H1 (cell line): Measurements from ENCODE around the gene DPF3. TPM values are rescaled to one million over a fixed set of nuclear protein-coding genes. Genes with fewer than 3 reads are reported as not detected.

Experiments used
- CTCF ChIA-PET: fragments of 300-600 bp; sonication (Branson Sonifier 250); formaldehyde crosslinking; loops from one replicate; lab custom pipeline; 2021; ENCODE audit not compliant: partially characterized antibody; lab: Charles Lee
- POLR2A ChIA-PET: fragments of 300-600 bp; sonication (Branson Sonifier 250); formaldehyde crosslinking; loops from one replicate; lab custom pipeline; 2021; ENCODE audit warnings: inconsistent platforms; ENCODE audit not compliant: partially characterized antibody; lab: Charles Lee
- DNase-seq, 2 experiments: peaks; one replicate each; pipeline versions ENCODE4 v3.0.0 to v3.0.0-alpha.2; 2010 to 2022; ENCODE audit warnings: low spot score in 2 of 2, low read depth in 1 of 2, mixed read lengths in 1 of 2
- FAIRE-seq: peaks from 2 replicates; lab custom pipeline; 2011; peaks lifted over from hg19 to GRCh38; lab: Jason Lieb, UNC
- H2AFZ ChIP-seq: 2 replicates; pipeline ENCODE4 v1.8.1; 2012; ENCODE audit warnings: low read length, inconsistent platforms
- H2AK5ac ChIP-seq: 2 replicates; pipeline ENCODE4 v1.6.1; 2013; ENCODE audit warnings: low read depth, low read length
- H2BK120ac ChIP-seq: replicated peaks from 2 replicates; pipeline ENCODE3; 2013; ENCODE audit warnings: low read depth, low read length, inconsistent platforms
- H2BK12ac ChIP-seq: 2 replicates; pipeline ENCODE4 v1.6.1; 2013; ENCODE audit warnings: low read depth, low read length
- H2BK15ac ChIP-seq: 2 replicates; pipeline ENCODE4 v1.6.1; 2013; ENCODE audit warnings: low read length
- H2BK20ac ChIP-seq: 2 replicates; pipeline ENCODE4 v1.6.1; 2013; ENCODE audit warnings: low read length
- H2BK5ac ChIP-seq: 2 replicates; pipeline ENCODE4 v1.6.1; 2013; ENCODE audit warnings: low read depth, low read length
- H3K14ac ChIP-seq: 2 replicates; pipeline ENCODE4 v1.6.1; 2013; ENCODE audit warnings: inconsistent platforms; ENCODE audit not compliant: insufficient read length
- H3K18ac ChIP-seq: 2 replicates; pipeline ENCODE4 v1.6.1; 2013; ENCODE audit warnings: low read length; ENCODE audit errors: extremely low read depth
- H3K23ac ChIP-seq: 2 replicates; pipeline ENCODE4 v1.6.1; 2013; ENCODE audit warnings: inconsistent platforms; ENCODE audit not compliant: insufficient read length
- H3K23me2 ChIP-seq: 2 replicates; pipeline ENCODE4 v1.6.1; 2013; ENCODE audit warnings: low read depth, low read length
- H3K27ac ChIP-seq: 2 replicates; pipeline ENCODE4 v1.6.1; 2011; ENCODE audit warnings: low read depth, low read length, inconsistent platforms
- H3K27me3 ChIP-seq, 4 experiments: replicated peaks in 1 of 4; 1 replicate in 1 of 4; 2 replicates in 3 of 4; pipeline versions ENCODE4 v1.6.1 to v1.8.1; 2011 to 2013; ENCODE audit warnings: low read length in 3 of 4, mild to moderate bottlenecking in 3 of 4, inconsistent platforms in 2 of 4, mixed read lengths in 2 of 4, moderate library complexity in 1 of 4; ENCODE audit not compliant: control insufficient read depth in 3 of 4, insufficient read depth in 3 of 4; ENCODE audit errors: extremely low read depth in 1 of 4
- H3K36me3 ChIP-seq, 4 experiments: 2 replicates each; pipeline versions ENCODE4 v1.6.1 to v1.8.1; 2011 to 2013; ENCODE audit warnings: mild to moderate bottlenecking in 4 of 4, low read length in 3 of 4, moderate library complexity in 2 of 4, control low read depth in 1 of 4, inconsistent platforms in 1 of 4; ENCODE audit not compliant: insufficient read depth in 4 of 4, control insufficient read depth in 2 of 4
- H3K4ac ChIP-seq: replicated peaks from 2 replicates; pipeline ENCODE3; 2013; ENCODE audit warnings: low read length, low read depth, mixed read lengths, inconsistent platforms; ENCODE audit not compliant: insufficient read length
- H3K4me1 ChIP-seq, 4 experiments: replicated peaks in 1 of 4; 1 replicate in 1 of 4; 2 replicates in 3 of 4; pipeline versions ENCODE4 v1.6.1 to v1.8.1; 2011 to 2013; ENCODE audit warnings: low read length in 3 of 4, inconsistent platforms in 2 of 4, mixed read lengths in 1 of 4; ENCODE audit not compliant: insufficient read depth in 4 of 4, control insufficient read depth in 3 of 4
- H3K4me2 ChIP-seq, 2 experiments: 2 replicates each; pipeline versions ENCODE4 v1.6.1 to v1.8.1; 2011 to 2013; ENCODE audit warnings: low read depth in 2 of 2, low read length in 2 of 2, control low read depth in 1 of 2, inconsistent platforms in 1 of 2, mild to moderate bottlenecking in 1 of 2; ENCODE audit not compliant: insufficient read depth in 1 of 2
- H3K4me3 ChIP-seq, 4 experiments: fragments of 200-600, 300-600 bp in 1 of 4; sonication (generic), shearing (Covaris generic), sonication (Bioruptor Twin) in 1 of 4; 2 replicates each; pipeline versions ENCODE4 v1.5.1 to v1.8.1; 2011 to 2016; ENCODE audit warnings: low read length in 4 of 4, low read depth in 3 of 4, control low read depth in 2 of 4, inconsistent platforms in 2 of 4, mild to moderate bottlenecking in 2 of 4, mixed read lengths in 1 of 4, moderate library complexity in 1 of 4; ENCODE audit not compliant: insufficient read depth in 2 of 4; ENCODE audit errors: extremely low read depth in 1 of 4
- H3K56ac ChIP-seq: replicated peaks from 2 replicates; pipeline ENCODE3; 2013; ENCODE audit warnings: low read depth, mild to moderate bottlenecking, mixed read lengths, low read length, inconsistent platforms; ENCODE audit not compliant: insufficient read length
- H3K79me1 ChIP-seq: 2 replicates; pipeline ENCODE4 v1.6.1; 2013; ENCODE audit warnings: low read depth, low read length, control low read depth
- H3K79me2 ChIP-seq, 2 experiments: 2 replicates each; pipeline versions ENCODE4 v1.6.1 to v1.8.1; 2012 to 2013; ENCODE audit warnings: low read length in 2 of 2, mild to moderate bottlenecking in 2 of 2, inconsistent platforms in 1 of 2; ENCODE audit not compliant: insufficient read depth in 2 of 2, control insufficient read depth in 1 of 2
- H3K9ac ChIP-seq, 4 experiments: replicated peaks in 1 of 4; 1 replicate in 1 of 4; 2 replicates in 3 of 4; pipeline versions ENCODE4 v1.6.1 to v1.8.1; 2011 to 2013; ENCODE audit warnings: low read depth in 3 of 4, low read length in 3 of 4, control low read depth in 2 of 4, mild to moderate bottlenecking in 2 of 4, moderate library complexity in 2 of 4, inconsistent platforms in 1 of 4; ENCODE audit errors: extremely low read depth in 1 of 4
- H3K9me3 ChIP-seq, 2 experiments: 2 replicates each; pipeline versions ENCODE4 v1.6.1 to v1.8.1; 2012 to 2013; ENCODE audit warnings: mild to moderate bottlenecking in 2 of 2, moderate library complexity in 2 of 2, control low read depth in 1 of 2, inconsistent platforms in 1 of 2, low read depth in 1 of 2, low read length in 1 of 2, mixed read lengths in 1 of 2; ENCODE audit not compliant: insufficient read depth in 2 of 2
- H4K20me1 ChIP-seq, 2 experiments: replicated peaks in 1 of 2; 2 replicates each; pipeline versions ENCODE3 to v1.8.1; 2011 to 2013; ENCODE audit warnings: inconsistent platforms in 2 of 2, low read length in 2 of 2, mild to moderate bottlenecking in 1 of 2; ENCODE audit not compliant: insufficient read depth in 2 of 2, control insufficient read depth in 1 of 2
- H4K5ac ChIP-seq: 2 replicates; pipeline ENCODE4 v1.6.1; 2013; ENCODE audit warnings: low read length, low read depth, mixed read lengths, inconsistent platforms; ENCODE audit not compliant: insufficient read length
- H4K8ac ChIP-seq: 2 replicates; pipeline ENCODE4 v1.8.0; 2013; ENCODE audit warnings: mild to moderate bottlenecking, moderate library complexity, low read length, inconsistent platforms; ENCODE audit not compliant: insufficient read depth; ENCODE audit errors: extremely low read depth
- H4K91ac ChIP-seq: replicated peaks from 2 replicates; pipeline ENCODE3; 2013; ENCODE audit warnings: low read length, mixed read lengths, inconsistent platforms; ENCODE audit not compliant: insufficient read length
- CEBPB ChIP-seq: IDR thresholded peaks from 2 replicates; pipeline ENCODE4 v1.6.1; 2012; ENCODE audit warnings: low read depth, low read length
- HDAC2 ChIP-seq, 2 experiments: fragments of 300-600 bp in 1 of 2; sonication (generic) in 1 of 2; IDR thresholded peaks; 2 replicates each; pipeline ENCODE4 v1.6.1; 2011 to 2012; ENCODE audit warnings: low read depth in 2 of 2, low read length in 2 of 2, mild to moderate bottlenecking in 2 of 2, moderate library complexity in 2 of 2, borderline replicate concordance in 1 of 2, inconsistent platforms in 1 of 2
- KDM1A ChIP-seq: fragments of 200-600, 300-600 bp; sonication (generic); IDR thresholded peaks from 2 replicates; pipeline ENCODE4 v1.7.1; 2016; ENCODE audit warnings: mild to moderate bottlenecking, low read length, borderline replicate concordance
- PHF8 ChIP-seq: fragments of 200-600 bp; sonication (generic); conservative IDR thresholded peaks from 2 replicates; pipeline ENCODE4 v1.7.1; 2012; ENCODE audit warnings: low read depth, mild to moderate bottlenecking, inconsistent platforms, low read length, moderate library complexity
- RFX5 ChIP-seq: IDR thresholded peaks from 2 replicates; pipeline ENCODE4 v1.6.1; 2011; ENCODE audit warnings: low read depth, low read length, improper control_type of control experiment, borderline replicate concordance
- SP2 ChIP-seq: IDR thresholded peaks from 2 replicates; pipeline ENCODE4 v1.6.1; 2012; ENCODE audit warnings: mild to moderate bottlenecking, low read length, inconsistent platforms
- SUZ12 ChIP-seq: fragments of 200-600 bp; sonication (generic); IDR thresholded peaks from 2 replicates; pipeline ENCODE4 v1.6.1; 2012; ENCODE audit warnings: mild to moderate bottlenecking, inconsistent platforms, low read length, moderate library complexity, mixed read lengths
- TAF1 ChIP-seq: IDR thresholded peaks from 2 replicates; pipeline ENCODE4 v1.6.1; 2011; ENCODE audit warnings: mild to moderate bottlenecking, low read depth, low read length
- WGBS, 2 experiments: shearing (Covaris generic) in 1 of 2; methylation state at CpG; one replicate each; pipeline versions ENCODE4 v1.1.6 to v1.1.7; 2013 to 2015; ENCODE audit warnings: low lambda C conversion rate in 2 of 2, mixed read lengths in 2 of 2, inconsistent platforms in 1 of 2, low coverage in 1 of 2, missing lambda C conversion rate in 1 of 2; ENCODE audit not compliant: insufficient replicate concordance in 2 of 2, insufficient coverage in 1 of 2, insufficient read length in 1 of 2; ENCODE audit errors: extremely low coverage in 1 of 2, missing lambda C conversion rate in 1 of 2; 5-methylcytosine and 5-hydroxymethylcytosine counted together
- polyA plus RNA-seq, 7 experiments: library from polyadenylated mRNA; depleted of rRNA in 3 of 7; stranded (reverse) in 5 of 7; unstranded in 2 of 7; fragments of >200 nt in 5 of 7; fragments of 200-250 nt in 2 of 7; gene quantifications; 1 replicate in 5 of 7; 2 replicates in 1 of 7; 4 replicates in 1 of 7; pipeline versions ENCODE4 v1.2.1 to v1.2.3, GENCODE V29; 2011 to 2013; ENCODE audit warnings: missing spikeins in 2 of 7, mixed read lengths in 2 of 7
- total RNA-seq: library from RNA; stranded (reverse); fragmentation: NEBNext Ultra II Directional; extraction: Animal tissue kit (Norgen Biotek cat#: 25700); gene quantifications from 2 replicates; pipeline ENCODE4 v1.2.1, GENCODE V29; 2021
- TF ChIP-seq, protein P1 (sequence below): IDR thresholded peaks from 2 replicates; pipeline ENCODE4 v1.6.1; 2012; ENCODE audit warnings: inconsistent platforms

DPF3 gene
- total and polyA plus RNA-seq, 2 of the 8 experiments (the other 6 are each of a cell fraction or from before 2014, with no cell fraction given), result 0.19 TPM; not detected in 1

DNA sequence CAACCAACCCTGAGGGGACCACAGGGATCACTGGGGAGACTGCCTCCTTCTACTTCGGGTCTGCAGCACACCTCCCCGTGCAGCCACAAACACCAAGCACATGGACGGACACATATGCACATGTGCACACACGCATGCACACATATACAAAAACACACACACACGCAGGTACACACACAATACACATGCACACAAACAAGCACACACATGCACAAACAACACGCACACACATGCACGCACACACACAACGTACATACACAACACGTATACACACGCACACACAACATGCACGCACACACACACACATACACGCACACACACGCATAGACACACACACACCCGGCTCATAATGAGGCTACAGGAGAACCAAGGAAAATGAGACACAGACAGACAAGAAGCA, 203.6 kb downstream of the DPF3 start:
- H2BK15ac ChIP-seq, result 0 out of 2 replicates have a peak overlapping the region, but pooled peaks have one; percentile 32
- H3K9me3 ChIP-seq, result no peaks in the 10 kb centered on the region
- H2BK5ac ChIP-seq, result peak overlapping the region; percentile 36; the same call in 1 of the 2 replicates
- no peak overlapping the region for H3K23ac ChIP-seq
- no peak overlapping the region for H3K14ac ChIP-seq
- no peak overlapping the region for H3K56ac ChIP-seq
- FAIRE-seq (no peak), DNase-seq (no peak)
- H2BK12ac ChIP-seq, result peak overlapping the region; percentile 80; the same call in 1 of the 2 replicates
- POLR2A ChIA-PET, result interaction anchor here (0.7 kb wide), 1 partner anchor 159 kb away, joined by 3 read pairs; no protein-coding TSS in a partner anchor
- no peak overlapping the region for H3K4me3 ChIP-seq
- H3K9ac ChIP-seq, result no peak overlapping the region; a peak in 1 of 7 replicates
- peak overlapping the region; percentile 62 for H4K91ac ChIP-seq
- H3K79me1 ChIP-seq, result no peaks in the 10 kb centered on the region
- H2BK120ac ChIP-seq, result no peak overlapping the region
- TF ChIP-seq, protein P1, sequence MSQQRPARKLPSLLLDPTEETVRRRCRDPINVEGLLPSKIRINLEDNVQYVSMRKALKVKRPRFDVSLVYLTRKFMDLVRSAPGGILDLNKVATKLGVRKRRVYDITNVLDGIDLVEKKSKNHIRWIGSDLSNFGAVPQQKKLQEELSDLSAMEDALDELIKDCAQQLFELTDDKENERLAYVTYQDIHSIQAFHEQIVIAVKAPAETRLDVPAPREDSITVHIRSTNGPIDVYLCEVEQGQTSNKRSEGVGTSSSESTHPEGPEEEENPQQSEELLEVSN, result no peak
- TF ChIP-seq TAF1, result no peak
- no peak for TF ChIP-seq HDAC2 (IDR thresholded peaks at IDR 0.05; ENCODE audit: borderline replicate concordance in 1 of 2, low read depth in 2 of 2, low read length in 2 of 2)
- no peak for TF ChIP-seq KDM1A
- TF ChIP-seq RFX5, result no peak
- no peak for TF ChIP-seq SP2
- no peak for TF ChIP-seq CEBPB
- TF ChIP-seq PHF8, result no peak
- no peak for TF ChIP-seq SUZ12
- no peak overlapping the region; the same call in 1 of the 2 replicates for H2AK5ac ChIP-seq
- H3K27ac ChIP-seq, result no peak overlapping the region
- no peaks in the 10 kb centered on the region for H3K36me3 ChIP-seq
- no peak overlapping the region for H3K18ac ChIP-seq
- CTCF ChIA-PET, result interaction anchor here (0.9 kb wide), 1 partner anchor 166 kb away, joined by 3 read pairs; no protein-coding TSS in a partner anchor
- 92% methylated on average over 14 of the region's 14 CpGs; no CpG with 5 or more reads in 1 of the 2 experiments for WGBS, 2 experiments
- peaks cover 3% of the 10 kb centered on the region; the same call in 1 of the 2 replicates for H3K23me2 ChIP-seq
- H4K5ac ChIP-seq, result no peak overlapping the region
- H3K79me2 ChIP-seq, result no peaks in the 10 kb centered on the region
- peaks cover 0 to 7% (median 4%) of the 10 kb centered on the region in 4 experiments; a peak in 5 of 7 replicates for H3K4me1 ChIP-seq
- no peak overlapping the region for H3K4ac ChIP-seq
- peak overlapping the region; percentile 53; the same call in 1 of the 2 replicates for H2BK20ac ChIP-seq
- peaks cover 0 to 2% of the 10 kb centered on the region in 2 experiments for H4K20me1 ChIP-seq
- no peak overlapping the region for H2AFZ ChIP-seq
- no peaks in the 10 kb centered on the region for H3K27me3 ChIP-seq
- H3K4me2 ChIP-seq, result no peak overlapping the region
- no peak overlapping the region for H4K8ac ChIP-seq
